Neural progenitor cell (in vitro differentiated cells): ENCODE results near the gene ZBTB4.
"Not testable (repeated sequence)": the region's sequence is repeated elsewhere in the genome, so short reads cannot be mapped to it uniquely, and the experiment has no call there.

Experiments
- CTCF ChIP-seq: fragments of 200-600 bp; sonication (generic); IDR thresholded peaks from 2 replicates; pipeline ENCODE4 v1.5.1; 2017; ENCODE audit warnings: antibody characterized with exemption, mild to moderate bottlenecking
- EZH2 ChIP-seq: fragments of 200-600 bp; sonication (generic); IDR thresholded peaks from 2 replicates; pipeline ENCODE4 v1.6.1; 2017; ENCODE audit warnings: antibody characterized with exemption, mild to moderate bottlenecking, moderate library complexity
- EZH2phosphoT487 ChIP-seq: fragments of 200-600 bp; sonication (generic); IDR thresholded peaks from 2 replicates; pipeline ENCODE4 v1.6.1; 2017; ENCODE audit warnings: antibody characterized with exemption

- not testable (repeated sequence) for TF ChIP-seq CTCF, EZH2, EZH2phosphoT487
These were observed 1.8 kb upstream of the ZBTB4 start, which contains the start of gene SLC35G6 for GRCh38 chr17:7481275-7481674.
